Measurements from ENCODE around the gene CIRBP.

CIRBP gene

DNA sequence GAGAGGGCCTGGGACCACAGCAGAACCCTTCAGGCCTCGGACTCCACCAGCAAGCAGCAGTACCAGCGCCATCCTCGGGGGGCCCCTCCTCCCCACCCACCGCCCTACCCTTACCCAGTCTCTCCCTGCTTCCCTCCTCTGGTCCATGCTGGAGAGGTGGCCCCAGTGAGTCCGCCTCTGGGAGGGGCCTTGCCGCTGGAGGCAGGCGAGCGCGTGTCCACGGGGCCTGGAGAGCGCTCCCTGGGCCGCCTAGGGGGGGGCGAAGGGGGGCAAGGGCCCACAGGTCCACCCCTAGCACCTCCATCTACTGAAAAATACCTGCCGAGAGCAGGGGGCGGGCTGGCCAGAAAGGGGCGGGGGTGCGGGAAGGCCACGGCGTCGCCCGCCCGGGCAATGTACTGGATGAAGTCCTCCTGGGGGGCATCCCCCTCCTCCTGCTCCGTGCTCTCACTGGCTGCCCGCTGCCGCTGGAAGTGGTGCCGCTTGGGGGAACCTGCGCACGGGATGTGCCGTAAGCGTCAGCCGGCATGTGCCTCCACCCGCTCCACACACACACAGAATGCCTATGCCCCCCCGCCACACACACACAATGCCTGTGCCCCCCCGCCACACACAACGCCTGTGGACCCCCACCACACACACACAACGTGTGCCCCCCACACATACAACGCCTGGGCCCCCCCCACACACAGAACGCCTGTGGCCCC lies 38.2 kb upstream of the CIRBP start:
- DNase-seq (ENCODE audit: low read depth): no peak

DNA sequence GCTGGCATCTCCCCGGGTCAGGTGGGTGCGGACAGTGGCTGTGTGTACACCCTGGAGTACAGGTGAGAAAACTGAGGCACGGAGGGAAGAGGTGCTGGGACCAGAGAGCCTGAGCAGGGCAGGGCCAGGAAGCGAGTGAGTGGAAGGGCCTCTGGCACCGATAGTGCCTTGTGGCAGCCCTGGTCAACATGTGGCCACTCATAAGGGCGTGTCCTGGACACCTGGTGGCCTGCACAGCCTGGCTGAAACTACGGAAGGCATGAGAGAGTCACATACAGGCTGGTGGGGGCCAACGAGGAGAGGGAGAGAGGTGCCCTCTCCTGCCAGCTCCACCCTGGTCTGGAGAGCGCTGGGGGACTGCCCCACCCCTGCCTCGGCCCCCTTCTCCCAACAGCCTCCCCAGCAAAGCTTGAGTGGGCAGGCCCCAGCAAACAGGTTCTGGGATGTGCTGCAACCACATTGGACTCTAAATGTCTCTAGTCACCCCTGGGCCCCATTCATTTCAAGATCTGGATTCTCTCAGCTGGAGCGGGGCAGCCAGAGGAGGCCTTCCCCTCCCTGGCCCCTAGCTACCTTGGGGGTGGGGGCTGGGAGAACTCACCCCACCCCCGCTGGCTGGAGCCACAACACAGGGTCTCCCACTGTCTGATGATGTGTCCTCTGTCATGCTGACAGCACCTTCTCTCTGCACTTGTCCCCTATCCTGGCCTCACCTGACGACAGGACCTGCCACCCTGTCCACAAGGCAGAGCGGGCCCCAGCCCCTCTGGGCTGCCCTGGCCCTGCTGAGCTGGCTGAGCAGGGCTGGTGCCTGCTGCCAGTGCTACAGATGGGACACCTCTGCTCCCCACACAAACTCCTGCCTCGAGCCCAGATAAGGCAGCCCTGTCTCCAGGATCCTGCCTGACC lies 37.1 kb upstream of the CIRBP start:
- DNase-seq (ENCODE audit: low read depth): no peak

DNA sequence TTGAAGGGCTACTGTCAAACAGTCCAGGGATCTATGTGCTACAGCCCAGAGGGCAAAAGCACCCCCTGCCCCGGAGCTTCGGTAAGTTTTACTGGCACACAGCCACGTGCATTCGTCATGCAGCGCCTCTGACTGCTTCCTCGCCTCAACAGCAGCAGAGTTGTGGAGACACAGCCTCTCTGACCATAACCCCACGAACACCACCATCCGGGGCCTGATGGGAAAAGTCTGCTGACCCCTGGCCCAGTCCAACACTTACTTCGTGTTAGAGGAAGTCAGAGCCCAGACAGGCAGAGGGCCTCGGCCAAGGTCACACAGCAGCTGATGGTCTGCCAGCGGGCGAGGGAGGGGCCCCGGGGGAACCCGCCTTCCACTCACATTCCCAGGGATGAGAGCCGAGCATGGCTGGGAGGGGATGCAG lies 36.5 kb upstream of the CIRBP start:
- DNase-seq (ENCODE audit: low read depth): no peak

DNA sequence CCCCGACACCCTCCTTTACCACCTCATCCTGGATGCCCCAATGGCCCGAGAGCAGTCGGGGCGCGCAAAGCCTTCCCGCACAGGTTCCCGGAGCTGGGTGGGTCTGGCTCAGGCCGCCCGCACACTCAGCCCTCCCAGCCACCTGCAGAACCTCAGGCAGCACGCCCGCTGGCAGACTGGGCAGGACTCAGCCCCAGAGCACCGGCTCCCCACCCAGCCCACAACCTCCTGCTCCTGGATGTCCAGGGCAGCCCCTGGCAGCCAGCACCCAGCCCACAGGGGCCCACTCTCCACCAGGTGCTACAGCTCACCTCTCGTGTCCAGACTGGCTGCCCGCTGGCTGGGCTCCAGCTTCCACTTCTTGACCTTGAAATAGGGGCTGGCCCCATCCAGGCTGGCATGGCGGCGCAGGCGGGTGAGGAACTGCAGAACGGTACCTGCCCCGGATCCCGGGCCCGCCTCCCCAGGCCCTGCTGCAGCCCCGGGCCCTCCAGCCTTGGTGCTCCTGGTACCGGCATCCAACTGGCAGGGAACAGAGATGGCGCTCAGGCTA lies 35.9 kb upstream of the CIRBP start:
- DNase-seq (ENCODE audit: low read depth): no peak

DNA sequence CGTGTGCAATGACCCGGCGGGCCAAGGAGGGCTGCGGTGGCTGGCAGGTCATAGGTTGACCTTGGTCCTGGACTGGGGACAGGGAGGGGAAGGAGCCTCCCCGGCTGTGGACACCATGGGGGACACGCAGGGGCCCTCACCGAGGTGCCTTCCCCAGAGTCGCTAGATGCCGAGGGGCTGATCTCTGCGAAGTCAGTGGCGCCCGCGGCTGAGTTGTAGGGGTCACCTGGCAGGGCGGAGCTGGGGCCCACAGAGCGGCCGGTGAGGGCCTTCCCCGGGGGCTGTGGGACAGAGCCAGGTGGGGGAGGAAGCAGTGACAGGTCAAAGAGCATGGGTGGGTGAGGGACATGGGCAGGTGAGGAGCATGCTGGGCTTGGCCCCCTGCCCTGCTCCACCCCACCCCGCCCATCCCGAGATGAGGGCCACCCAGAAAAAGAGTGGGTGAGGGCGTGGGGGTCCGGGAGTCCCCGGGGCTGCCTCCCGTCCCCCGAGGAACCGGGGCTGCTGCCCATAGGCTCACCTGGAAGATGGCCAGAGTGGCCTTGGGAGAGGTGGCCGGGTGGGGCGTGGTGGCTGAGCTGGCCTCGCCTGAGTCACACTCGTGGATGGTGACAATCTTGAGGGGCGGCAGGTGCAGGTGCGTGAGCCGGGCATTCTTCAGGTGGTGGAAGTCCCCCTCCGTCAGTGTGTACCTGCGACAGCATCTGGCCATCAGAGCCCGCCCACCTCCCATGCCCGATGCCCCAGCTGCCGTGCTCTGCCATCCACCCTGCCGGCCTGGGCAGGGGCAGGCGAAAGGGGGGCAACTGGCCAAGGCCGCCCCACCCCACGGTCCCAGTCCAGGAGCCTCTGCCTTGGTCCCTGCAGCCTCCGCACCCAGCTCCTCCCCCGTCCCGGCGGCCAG lies 34.8 kb upstream of the CIRBP start:
- DNase-seq (ENCODE audit: low read depth): no peak

DNA sequence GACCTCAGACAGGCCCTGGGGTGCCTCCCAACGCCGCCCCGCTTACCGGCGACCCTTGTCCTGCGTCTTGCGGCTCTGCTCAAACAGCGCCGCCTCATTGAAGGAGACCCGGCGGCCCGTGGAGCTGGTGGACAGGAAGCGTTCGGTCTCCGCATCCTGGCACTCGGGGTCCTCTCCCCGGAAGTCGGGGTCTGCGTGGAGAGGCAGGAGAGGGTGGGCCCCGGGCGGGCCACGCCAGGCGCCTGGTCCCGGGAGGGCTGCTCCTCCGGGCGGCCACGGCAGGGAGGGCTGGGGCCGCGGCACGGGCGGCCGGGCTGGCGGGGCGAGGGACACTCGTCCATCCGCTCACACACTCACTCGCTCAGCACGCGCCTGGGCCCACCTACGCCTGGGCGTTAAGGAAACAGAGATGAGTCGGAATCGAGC lies 34.2 kb upstream of the CIRBP start:
- no peak for DNase-seq (ENCODE audit: low read depth)

DNA sequence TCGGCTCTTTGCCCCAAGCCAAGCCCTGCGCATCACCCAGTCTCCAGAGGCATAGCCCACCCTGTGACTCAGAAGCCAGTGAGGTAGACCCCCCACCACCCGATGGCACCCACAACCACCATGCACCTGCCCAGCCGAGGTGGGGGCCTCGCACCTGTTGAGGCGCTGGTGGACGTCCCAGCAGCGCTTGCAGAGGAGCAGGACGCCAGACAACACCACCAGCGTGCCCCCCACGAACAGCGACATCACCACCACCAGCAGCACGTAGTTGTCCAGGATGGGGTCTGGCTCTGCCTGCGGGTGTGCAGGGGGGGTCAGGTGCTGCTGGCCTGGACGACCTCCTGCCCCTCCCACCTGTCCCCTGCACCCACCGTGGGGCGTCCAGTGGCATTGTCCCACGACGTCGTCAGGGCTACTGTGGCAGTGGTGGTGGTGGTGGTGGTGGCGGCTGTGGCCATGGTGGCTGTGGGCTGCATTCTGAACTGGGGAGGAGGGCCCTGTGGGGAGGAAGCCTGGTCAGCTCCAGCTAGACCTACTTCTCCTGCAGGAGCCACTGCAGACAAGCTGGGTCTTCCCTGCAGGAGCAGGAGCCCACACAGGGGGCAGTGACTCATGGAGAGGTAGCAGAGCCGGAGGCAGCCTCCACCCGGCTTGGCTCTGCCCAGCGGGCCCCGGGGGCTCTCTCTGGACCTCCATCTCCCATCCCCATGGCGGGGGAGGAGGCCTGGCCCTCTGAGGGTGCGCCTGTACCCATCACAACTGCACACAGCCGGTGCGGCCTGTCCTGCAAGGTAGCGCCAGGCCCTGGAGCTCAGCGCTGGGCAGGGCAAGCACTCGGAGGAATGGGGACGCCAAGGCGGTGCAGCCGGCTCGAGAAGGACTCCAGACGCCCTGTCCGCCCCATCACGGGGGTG lies 33.2 kb upstream of the CIRBP start:
- DNase-seq (ENCODE audit: low read depth): no peak

DNA sequence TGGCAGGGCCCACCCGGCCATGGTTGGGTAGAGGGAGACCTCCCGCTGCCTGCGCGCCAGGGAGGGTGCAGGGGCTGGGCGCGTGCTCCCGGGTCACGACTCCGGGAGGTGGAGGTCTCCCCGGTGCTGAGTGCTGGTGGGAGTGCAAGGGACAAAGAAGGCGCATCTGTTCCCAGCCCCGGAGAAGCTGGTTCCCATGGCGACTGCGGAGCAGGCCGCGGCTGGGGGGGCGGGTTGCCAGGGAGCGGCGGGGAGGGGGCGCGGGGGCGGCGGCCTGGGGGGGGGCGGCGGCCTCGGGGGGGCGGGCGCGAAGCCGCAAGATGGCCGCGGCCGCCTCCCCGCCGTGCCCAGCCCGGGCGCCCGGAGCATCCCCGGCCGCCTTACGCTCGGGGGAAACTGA lies 32.6 kb upstream of the CIRBP start:
- DNase-seq (ENCODE audit: low read depth): no peak

DNA sequence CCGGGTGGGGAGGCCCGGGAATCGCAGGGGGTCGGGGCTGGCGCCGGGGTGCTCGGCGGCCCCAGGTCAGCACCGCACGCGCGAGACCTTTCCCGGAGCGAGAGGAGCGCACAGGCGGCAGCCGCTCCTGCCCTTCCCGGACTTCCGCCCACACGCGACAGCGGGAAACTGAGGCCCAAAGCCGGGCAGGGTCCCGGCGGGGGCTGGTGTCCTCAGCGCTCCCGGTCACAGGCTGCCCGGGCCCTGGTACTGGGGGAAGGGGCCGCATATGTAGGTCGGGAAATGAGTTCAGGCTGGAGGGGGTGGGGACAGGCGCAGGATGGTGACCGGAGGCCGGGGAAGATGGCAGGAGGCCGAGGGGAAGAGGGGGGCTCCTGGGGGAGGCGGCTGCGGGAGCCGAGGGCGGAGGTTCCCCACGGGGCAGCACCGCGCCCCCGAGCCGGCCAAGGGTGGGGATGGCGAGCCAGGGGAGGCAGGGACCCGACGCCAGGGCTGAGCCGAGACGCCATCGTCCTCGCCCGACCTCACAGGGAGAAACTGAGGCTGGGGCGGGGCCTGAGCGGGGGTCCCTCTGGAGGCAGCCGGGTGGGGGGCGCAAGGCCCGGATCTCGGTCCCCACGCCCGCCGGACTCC lies 32.0 kb upstream of the CIRBP start:
- no peak for DNase-seq (ENCODE audit: low read depth)

DNA sequence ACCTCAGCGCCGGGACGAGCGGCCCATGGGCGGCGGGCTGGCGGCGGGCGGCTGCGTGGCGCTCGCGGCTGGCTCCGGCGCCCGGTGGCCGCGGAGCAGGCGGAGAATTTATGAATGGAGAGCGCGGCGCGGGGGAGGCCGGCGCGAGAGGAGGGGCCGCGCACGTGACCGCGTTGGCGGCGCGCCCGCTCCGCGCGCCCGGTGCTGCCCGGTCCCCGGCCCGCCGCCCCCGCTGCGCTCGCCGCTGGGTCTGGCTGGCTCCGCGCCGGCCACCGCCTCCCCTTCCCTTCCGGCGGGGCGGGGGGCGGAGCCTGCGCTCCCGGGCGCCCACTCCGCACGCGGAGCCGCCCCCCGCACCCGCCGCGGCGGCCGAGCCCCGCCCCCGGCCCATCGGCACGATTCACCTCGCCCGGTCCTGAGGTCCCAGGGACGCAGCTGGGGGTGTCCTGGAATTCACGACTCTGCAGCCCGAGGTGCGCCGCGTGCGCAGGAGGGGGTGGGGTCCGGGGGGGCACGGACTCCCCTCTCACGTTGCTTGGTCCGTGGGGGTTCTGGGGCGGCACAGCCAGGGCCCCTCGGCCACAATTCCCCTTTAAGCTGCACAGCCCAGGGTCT lies 31.3 kb upstream of the CIRBP start, which contains the start of gene CBARP:
Gene CBARP (minus strand): TSS at position 252 of the 615 bp plus-strand sequence. CDS start 1,905 bp downstream, outside the sequence.
- no peak for DNase-seq (ENCODE audit: low read depth)

DNA sequence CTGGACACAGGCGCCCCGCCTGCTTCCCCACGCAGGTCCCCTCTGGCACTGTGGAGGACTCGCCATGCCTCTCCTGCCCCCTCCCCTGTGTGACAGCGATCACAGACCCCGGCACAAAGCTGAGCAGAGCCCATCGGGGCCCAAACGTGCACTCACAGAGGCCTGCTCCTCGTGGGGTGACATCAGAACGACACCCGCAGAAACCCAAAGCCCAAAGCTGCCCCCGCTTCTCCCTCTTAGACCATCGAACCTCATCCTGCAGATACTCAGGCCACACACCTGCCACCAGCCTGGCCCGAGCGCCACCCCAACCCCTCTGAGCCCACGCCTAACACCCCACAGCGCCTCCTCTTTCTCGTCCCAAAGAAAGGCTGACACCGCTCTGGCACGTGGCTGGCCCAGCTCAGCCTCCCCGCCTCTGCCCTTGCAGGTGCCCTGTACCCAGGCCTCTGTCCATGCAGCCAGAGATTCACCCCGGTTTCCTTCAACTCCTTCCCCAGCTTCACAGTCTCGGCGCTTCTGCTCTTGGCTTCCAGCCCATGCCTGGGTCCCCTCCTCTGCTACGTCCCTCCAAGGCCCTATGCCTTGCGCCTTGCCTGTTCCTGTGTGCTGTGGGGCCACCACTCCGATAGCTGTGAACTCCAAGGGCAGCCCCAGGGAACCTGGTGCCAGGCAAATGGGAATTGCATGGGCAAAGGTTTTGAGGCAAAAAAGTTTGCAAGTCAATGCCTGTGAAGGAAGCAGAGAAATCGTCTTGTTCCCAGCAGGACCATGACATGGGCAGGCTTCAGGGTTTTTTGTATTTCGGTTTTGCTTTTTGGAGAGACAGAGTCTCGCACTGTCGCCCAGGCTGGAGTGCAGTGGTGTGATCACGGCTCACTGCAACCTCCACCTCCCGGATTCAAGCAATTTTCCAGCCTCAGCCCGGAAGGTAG lies 30.5 kb upstream of the CIRBP start:
- DNase-seq (ENCODE audit: low read depth): no peak

DNA sequence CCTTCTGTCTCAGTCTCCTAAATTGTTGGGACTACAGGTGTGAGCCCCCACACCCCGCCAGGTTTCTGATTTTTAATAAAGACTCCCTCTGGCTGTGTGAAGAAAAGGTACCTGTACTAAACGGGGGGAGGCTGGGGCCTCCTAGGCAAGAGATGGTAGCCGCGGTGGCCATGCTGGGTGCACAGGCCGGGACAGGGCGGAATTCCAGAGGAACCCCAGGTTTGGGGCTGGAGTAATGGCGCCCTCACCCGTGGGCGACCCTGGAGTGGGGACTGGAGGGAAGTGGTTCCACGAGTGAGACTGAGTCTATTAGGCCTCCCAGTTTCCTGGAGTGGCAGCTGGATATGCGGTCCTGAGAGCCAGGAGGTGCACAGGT lies 29.7 kb upstream of the CIRBP start:
- DNase-seq (ENCODE audit: low read depth): no peak

DNA sequence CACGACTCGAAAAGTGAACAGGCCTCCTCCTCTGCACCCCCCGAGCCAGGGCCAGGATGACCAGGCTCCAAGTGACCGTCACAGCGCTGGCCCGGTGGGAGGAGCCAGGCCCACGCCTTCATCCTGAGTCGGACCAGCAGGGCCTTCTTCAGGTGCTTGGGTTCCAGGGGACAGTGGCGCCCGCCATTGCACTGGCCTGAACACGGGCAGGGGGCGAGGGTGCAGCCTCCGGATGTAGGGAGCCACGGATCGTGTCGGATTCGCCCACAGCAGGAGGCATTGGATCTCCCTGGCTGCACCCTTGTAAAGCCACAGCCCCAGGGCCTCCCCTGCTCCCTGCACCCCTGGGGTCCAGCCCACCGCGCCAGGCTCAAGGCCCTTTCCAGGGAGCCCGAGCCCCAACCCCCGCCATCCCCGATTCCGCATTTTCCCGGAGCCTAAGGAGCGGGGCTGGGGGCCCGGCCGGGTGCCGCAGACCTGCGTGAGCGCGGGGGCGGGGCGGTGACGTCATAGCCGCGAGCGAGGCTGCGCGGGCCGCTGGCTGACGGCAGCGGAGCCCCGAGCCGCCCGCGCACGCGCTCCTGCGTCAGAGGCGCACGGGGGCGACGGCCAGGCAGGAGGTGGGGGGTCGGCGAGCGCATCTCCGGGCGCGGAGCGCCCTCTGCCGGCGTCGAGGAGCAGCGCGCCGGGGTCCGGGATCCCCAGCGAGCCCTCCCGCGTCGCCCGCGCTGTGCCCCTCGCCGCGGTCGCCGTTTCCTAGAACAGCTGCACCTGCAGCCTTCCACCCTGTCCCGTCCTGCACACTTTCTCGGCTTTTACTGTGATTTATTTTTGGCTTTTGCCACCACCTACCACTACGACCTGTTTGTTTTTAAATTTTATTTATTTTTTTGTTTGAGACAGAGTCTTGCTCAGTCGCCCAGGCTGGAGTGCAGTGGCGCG lies 29.1 kb upstream of the CIRBP start:
- DNase-seq (ENCODE audit: low read depth): peak; percentile 88

DNA sequence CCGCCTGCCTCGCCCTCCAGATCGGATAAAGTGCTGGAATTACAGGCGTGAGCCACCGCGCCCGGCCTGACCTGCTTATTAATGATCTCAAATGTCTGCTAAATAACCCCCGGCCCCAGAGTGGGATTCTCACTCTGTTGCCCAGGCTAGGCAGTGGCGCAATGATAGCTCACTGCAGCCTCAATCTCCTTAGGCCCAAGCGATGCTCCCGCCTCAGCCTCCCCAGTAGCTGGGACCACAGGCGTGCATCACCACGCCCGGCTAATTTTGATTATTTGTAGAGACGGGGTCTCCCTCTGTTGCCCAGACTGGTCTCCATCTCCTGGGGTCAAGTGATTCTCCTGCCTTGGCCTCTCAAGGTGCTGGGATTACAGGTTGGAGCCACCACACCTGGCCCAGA lies 28.2 kb upstream of the CIRBP start:
- DNase-seq (ENCODE audit: low read depth): no peak

DNA sequence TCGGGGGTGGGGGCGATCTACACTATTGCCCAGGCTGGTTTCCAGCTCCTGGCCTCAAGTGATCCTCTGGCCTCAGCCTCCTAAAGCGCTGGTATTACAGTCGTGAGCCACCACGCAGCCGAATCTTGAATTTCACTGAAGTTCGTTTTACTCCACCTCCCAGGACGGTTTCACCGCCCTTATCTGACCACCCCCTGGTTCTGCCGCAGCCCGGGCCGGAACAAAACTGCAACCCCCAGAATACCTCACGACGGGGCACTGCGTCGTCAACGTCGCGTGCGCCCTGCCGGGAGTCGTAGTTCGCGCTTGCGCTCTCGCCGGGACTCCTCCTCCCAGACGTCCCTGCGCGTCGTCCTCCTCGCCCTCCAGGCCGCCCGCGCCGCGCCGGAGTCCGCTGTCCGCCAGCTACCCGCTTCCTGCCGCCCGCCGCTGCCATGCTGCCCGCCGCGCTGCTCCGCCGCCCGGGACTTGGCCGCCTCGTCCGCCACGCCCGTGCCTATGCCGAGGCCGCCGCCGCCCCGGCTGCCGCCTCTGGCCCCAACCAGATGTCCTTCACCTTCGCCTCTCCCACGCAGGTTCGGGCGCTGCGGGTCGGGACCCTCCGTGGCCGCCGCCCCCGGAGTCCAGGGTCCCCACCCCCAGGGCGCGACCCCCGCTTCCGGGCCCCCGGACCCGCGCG lies 27.6 kb upstream of the CIRBP start, which contains the start of gene ATP5F1D:
Gene ATP5F1D (plus strand): TSS at position 335 of the 679 bp plus-strand sequence. CDS start 100 bp downstream, at position 435.
- peak; percentile 95 for DNase-seq (ENCODE audit: low read depth)

DNA sequence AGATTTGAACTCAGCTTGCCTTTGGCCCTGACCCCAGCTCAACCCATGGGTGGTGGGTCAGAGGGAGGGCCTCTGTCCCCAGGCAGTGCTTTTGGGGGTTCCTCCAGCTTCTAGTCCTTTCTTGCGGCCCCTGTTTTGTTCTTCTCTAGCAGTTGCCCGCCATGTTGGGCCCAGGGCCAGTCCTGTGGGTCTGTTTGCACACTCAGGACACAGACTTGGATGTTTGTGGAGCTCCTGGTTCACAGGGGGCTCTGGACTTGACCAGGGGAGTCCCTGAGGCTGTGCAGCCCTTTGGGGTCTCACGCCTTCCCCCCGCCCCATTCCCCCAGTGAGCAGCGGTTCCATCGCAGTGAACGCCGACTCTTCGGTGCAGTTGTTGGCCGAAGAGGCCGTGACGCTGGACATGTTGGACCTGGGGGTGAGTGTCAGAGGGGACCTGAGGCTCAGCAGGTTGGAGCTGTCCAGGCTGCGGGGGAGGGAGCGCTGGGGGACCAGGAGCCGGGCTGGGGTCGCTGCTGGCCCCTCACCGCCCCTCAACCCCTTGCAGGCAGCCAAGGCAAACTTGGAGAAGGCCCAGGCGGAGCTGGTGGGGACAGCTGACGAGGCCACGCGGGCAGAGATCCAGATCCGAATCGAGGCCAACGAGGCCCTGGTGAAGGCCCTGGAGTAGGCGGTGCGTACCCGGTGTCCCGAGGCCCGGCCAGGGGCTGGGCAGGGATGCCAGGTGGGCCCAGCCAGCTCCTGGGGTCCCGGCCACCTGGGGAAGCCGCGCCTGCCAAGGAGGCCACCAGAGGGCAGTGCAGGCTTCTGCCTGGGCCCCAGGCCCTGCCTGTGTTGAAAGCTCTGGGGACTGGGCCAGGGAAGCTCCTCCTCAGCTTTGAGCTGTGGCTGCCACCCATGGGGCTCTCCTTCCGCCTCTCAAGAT lies 25.1 kb upstream of the CIRBP start:
- peak; percentile 84 for DNase-seq (ENCODE audit: low read depth)
